SK-N-SH treated with all-trans-retinoic acid at 6 μM for 48 hours (cell line): Measurements from ENCODE around the gene PLEKHN1.

Experiments
- ATAC-seq: fragments of 200-7000 bp; cut with Tn5 transposase; 3 replicates; pipeline ENCODE4 v1.9.1; 2020; ENCODE audit warnings: mild to moderate bottlenecking, moderate library complexity
- ARNTL ChIP-seq: fragments of 450-650 bp; formaldehyde crosslinking; IDR thresholded peaks from 2 replicates; pipeline ENCODE4 v1.5.0; 2020; ENCODE audit warnings: low read depth, mild to moderate bottlenecking, moderate library complexity, borderline replicate concordance
- BACH2 ChIP-seq: fragments of 250-450 bp; sonication (Bioruptor Pico); IDR thresholded peaks from 2 replicates; pipeline ENCODE4 v1.9.0; 2021; ENCODE audit warnings: mild to moderate bottlenecking, borderline replicate concordance
- CSDC2 ChIP-seq: fragments of 250-450 bp; sonication (Bioruptor Pico); IDR thresholded peaks from 2 replicates; pipeline ENCODE4 v1.5.0; 2020; ENCODE audit warnings: mild to moderate bottlenecking, moderate library complexity
- ESRRG ChIP-seq: fragments of 250-450 bp; sonication (Bioruptor Pico); IDR thresholded peaks from 2 replicates; pipeline ENCODE4 v1.6.1; 2021; ENCODE audit warnings: mild to moderate bottlenecking
- GLIS3 ChIP-seq: fragments of 250-450 bp; sonication (Bioruptor Pico); IDR thresholded peaks from 2 replicates; pipeline ENCODE4 v1.5.0; 2020; ENCODE audit warnings: mild to moderate bottlenecking, moderate library complexity
- ISL1 ChIP-seq: fragments of 250-450 bp; sonication (Bioruptor Pico); IDR thresholded peaks from 2 replicates; pipeline ENCODE4 v2.1.2; 2022; ENCODE audit warnings: mild to moderate bottlenecking, moderate library complexity
- OSR1 ChIP-seq: fragments of 250-450 bp; sonication (Bioruptor Pico); IDR thresholded peaks from 2 replicates; pipeline ENCODE4 v1.8.0; 2022; ENCODE audit warnings: moderate library complexity, mild to moderate bottlenecking, inconsistent platforms
- PPARA ChIP-seq: fragments of 250-450 bp; sonication (Bioruptor Pico); IDR thresholded peaks from 2 replicates; pipeline ENCODE4 v1.5.0; 2020; ENCODE audit warnings: mild to moderate bottlenecking, borderline replicate concordance
- RARB ChIP-seq: fragments of 250-450 bp; sonication (Bioruptor Pico); IDR thresholded peaks from 2 replicates; pipeline ENCODE4 v1.8.0; 2021; ENCODE audit warnings: mild to moderate bottlenecking, moderate library complexity
- SNAI2 ChIP-seq: fragments of 250-450 bp; sonication (Bioruptor Pico); IDR thresholded peaks from 2 replicates; pipeline ENCODE4 v1.5.0; 2020; ENCODE audit warnings: mild to moderate bottlenecking, moderate library complexity
- TCF4 ChIP-seq: fragments of 250-450 bp; sonication (Bioruptor Pico); IDR thresholded peaks from 2 replicates; pipeline ENCODE4 v1.8.0; 2021; ENCODE audit warnings: mild to moderate bottlenecking, moderate library complexity, borderline replicate concordance
- TOX ChIP-seq: fragments of 250-450 bp; sonication (Bioruptor Pico); IDR thresholded peaks from 2 replicates; pipeline ENCODE4 v1.8.0; 2021; ENCODE audit warnings: mild to moderate bottlenecking, moderate library complexity, borderline replicate concordance
- ZFP30 ChIP-seq: fragments of 450-650 bp; formaldehyde crosslinking; IDR thresholded peaks from 2 replicates; pipeline ENCODE4 v1.5.0; 2022; ENCODE audit warnings: mild to moderate bottlenecking, moderate library complexity
- ZNF565 ChIP-seq: fragments of 450-650 bp; formaldehyde crosslinking; conservative IDR thresholded peaks from 2 replicates; pipeline ENCODE4 v1.5.0; 2020; ENCODE audit warnings: low read depth, mild to moderate bottlenecking, moderate library complexity
- ZNF8 ChIP-seq: fragments of 450-650 bp; formaldehyde crosslinking; IDR thresholded peaks from 2 replicates; pipeline ENCODE4 v1.5.0; 2020; ENCODE audit warnings: mild to moderate bottlenecking, moderate library complexity
- TF ChIP-seq, protein P1 (sequence below): fragments of 250-450 bp; sonication (Bioruptor Pico); IDR thresholded peaks from 2 replicates; pipeline ENCODE4 v1.8.0; 2020; ENCODE audit warnings: mild to moderate bottlenecking, moderate library complexity, borderline replicate concordance
- TF ChIP-seq, protein P2 (sequence below): fragments of 250-450 bp; sonication (Bioruptor Pico); IDR thresholded peaks from 2 replicates; pipeline ENCODE4 v1.5.0; 2020; ENCODE audit warnings: mild to moderate bottlenecking, moderate library complexity
- TF ChIP-seq, protein P3 (sequence below): fragments of 250-450 bp; sonication (Bioruptor Pico); IDR thresholded peaks from 2 replicates; pipeline ENCODE4 v1.5.1; 2020; ENCODE audit warnings: low read depth, mild to moderate bottlenecking, moderate library complexity
- TF ChIP-seq, protein P4 (sequence below): fragments of 250-450 bp; sonication (Bioruptor Pico); IDR thresholded peaks from 2 replicates; pipeline ENCODE4 v1.5.1; 2021; ENCODE audit warnings: mild to moderate bottlenecking, moderate library complexity

The PLEKHN1 gene

DNA sequence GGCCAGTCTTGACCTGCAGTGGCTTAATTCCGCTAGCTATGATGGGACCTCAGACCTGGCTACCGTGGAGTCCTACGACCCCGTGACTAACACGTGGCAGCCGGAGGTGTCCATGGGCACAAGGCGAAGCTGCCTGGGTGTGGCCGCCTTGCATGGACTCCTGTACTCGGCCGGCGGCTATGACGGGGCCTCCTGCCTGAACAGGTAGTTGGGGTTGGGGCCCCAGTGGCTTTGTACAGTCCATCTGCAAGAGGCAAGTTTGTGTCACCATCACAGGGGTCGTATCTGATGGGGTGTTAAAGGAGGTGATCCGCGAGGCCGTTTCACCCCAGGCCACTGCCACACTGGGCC is 3.0 kb upstream of the PLEKHN1 start:
- TF ChIP-seq ISL1 (no peak), ZNF8 (no peak), PPARA (CRISPR knock-in tag) (no peak), TOX (CRISPR knock-in tag) (no peak), SNAI2 (CRISPR knock-in tag) (no peak), ZNF565 (no peak), GLIS3 (CRISPR knock-in tag) (no peak)
- TF ChIP-seq, protein P1, sequence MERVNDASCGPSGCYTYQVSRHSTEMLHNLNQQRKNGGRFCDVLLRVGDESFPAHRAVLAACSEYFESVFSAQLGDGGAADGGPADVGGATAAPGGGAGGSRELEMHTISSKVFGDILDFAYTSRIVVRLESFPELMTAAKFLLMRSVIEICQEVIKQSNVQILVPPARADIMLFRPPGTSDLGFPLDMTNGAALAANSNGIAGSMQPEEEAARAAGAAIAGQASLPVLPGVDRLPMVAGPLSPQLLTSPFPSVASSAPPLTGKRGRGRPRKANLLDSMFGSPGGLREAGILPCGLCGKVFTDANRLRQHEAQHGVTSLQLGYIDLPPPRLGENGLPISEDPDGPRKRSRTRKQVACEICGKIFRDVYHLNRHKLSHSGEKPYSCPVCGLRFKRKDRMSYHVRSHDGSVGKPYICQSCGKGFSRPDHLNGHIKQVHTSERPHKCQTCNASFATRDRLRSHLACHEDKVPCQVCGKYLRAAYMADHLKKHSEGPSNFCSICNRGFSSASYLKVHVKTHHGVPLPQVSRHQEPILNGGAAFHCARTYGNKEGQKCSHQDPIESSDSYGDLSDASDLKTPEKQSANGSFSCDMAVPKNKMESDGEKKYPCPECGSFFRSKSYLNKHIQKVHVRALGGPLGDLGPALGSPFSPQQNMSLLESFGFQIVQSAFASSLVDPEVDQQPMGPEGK = no peak
- no peak for ATAC-seq

DNA sequence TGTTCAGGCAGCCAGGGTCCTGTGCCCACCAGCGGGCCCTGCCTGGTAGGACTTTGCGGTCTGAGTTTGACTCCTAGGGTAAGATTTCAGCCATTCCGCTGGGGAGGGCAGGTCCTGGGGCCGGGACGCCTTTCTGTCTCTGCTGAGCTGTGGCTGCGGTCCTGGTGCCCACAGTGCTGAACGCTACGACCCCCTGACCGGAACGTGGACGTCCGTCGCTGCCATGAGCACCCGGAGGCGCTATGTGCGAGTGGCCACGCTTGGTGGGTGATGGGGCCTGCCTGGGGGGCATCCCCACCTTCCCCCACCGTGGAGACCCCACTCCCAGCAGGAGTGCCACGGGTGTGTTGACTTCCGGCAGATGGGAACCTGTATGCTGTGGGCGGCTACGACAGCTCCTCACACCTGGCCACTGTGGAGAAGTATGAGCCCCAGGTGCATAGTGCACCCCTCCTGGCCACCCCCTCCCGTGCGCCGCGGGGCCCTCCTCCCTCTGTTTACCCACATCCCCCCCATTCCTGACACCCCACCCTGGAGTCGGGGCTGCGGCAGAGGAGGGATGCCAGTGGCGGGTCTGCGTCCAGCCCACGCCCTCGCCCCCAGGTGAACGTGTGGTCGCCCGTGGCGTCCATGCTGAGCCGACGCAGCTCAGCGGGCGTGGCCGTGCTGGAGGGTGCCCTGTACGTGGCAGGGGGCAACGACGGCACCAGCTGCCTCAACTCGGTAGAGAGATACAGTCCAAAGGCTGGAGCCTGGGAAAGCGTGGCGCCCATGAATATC is 2.3 kb upstream of the PLEKHN1 start:
- no peak for TF ChIP-seq ISL1
- TF ChIP-seq, protein P2, sequence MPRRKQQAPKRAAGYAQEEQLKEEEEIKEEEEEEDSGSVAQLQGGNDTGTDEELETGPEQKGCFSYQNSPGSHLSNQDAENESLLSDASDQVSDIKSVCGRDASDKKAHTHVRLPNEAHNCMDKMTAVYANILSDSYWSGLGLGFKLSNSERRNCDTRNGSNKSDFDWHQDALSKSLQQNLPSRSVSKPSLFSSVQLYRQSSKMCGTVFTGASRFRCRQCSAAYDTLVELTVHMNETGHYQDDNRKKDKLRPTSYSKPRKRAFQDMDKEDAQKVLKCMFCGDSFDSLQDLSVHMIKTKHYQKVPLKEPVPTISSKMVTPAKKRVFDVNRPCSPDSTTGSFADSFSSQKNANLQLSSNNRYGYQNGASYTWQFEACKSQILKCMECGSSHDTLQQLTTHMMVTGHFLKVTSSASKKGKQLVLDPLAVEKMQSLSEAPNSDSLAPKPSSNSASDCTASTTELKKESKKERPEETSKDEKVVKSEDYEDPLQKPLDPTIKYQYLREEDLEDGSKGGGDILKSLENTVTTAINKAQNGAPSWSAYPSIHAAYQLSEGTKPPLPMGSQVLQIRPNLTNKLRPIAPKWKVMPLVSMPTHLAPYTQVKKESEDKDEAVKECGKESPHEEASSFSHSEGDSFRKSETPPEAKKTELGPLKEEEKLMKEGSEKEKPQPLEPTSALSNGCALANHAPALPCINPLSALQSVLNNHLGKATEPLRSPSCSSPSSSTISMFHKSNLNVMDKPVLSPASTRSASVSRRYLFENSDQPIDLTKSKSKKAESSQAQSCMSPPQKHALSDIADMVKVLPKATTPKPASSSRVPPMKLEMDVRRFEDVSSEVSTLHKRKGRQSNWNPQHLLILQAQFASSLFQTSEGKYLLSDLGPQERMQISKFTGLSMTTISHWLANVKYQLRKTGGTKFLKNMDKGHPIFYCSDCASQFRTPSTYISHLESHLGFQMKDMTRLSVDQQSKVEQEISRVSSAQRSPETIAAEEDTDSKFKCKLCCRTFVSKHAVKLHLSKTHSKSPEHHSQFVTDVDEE (CRISPR knock-in tag) = no peak
- TF ChIP-seq ZNF8 = no peak
- no peak for TF ChIP-seq ZNF565
- no peak for TF ChIP-seq RARB (CRISPR knock-in tag)
- TF ChIP-seq CSDC2 (CRISPR knock-in tag) = no peak
- no peak for TF ChIP-seq ARNTL (CRISPR knock-in tag)
- TF ChIP-seq ZFP30 (CRISPR knock-in tag) = no peak
- no peak for TF ChIP-seq GLIS3 (CRISPR knock-in tag)
- TF ChIP-seq, protein P3, sequence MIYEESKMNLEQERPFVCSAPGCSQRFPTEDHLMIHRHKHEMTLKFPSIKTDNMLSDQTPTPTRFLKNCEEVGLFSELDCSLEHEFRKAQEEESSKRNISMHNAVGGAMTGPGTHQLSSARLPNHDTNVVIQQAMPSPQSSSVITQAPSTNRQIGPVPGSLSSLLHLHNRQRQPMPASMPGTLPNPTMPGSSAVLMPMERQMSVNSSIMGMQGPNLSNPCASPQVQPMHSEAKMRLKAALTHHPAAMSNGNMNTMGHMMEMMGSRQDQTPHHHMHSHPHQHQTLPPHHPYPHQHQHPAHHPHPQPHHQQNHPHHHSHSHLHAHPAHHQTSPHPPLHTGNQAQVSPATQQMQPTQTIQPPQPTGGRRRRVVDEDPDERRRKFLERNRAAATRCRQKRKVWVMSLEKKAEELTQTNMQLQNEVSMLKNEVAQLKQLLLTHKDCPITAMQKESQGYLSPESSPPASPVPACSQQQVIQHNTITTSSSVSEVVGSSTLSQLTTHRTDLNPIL (CRISPR knock-in tag) = no peak
- TF ChIP-seq, protein P1 = no peak
- TF ChIP-seq PPARA (CRISPR knock-in tag) = no peak
- TF ChIP-seq, all 23 proteins: peak for 0

DNA sequence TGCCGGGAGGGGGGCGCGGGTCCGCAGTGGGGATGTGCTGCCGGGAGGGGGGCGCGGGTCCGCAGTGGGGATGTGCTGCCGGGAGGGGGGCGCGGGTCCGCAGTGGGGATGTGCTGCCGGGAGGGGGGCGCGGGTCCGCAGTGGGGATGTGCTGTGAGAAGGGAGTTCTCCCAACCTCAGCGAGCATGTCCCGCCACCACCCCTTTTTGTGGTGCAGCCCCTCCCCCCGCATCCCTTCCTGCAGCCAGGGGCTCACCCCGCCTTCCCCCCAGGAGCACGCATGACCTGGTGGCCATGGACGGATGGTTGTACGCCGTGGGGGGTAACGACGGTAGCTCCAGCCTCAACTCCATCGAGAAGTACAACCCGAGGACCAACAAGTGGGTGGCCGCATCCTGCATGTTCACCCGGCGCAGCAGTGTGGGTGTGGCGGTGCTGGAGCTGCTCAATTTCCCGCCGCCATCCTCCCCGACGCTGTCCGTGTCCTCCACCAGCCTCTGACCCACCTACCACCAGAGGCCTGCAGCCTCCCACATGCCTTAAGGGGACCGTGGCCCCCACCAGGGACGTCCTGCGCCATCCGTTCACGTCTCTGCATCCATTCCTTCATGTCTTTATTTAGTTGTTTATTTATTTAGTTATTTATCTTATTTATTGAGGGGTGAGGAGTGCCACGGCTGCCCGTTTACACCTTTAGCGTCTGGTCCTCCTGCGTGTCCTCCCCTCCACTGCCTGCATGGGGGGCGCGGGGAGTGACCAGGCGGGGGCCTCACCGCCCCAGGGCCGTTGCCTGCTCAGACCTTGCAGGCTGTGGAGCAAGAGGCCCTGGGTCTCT is 1.4 kb upstream of the PLEKHN1 start:
- TF ChIP-seq, protein P3 (CRISPR knock-in tag) = no peak
- TF ChIP-seq BACH2 (CRISPR knock-in tag) (no peak), ISL1 (no peak), CSDC2 (CRISPR knock-in tag) (no peak), OSR1 (CRISPR knock-in tag) (no peak), ESRRG (no peak), SNAI2 (CRISPR knock-in tag) (no peak), TCF4 (CRISPR knock-in tag) (no peak)
- TF ChIP-seq, protein P1 = no peak
- TF ChIP-seq, protein P4, sequence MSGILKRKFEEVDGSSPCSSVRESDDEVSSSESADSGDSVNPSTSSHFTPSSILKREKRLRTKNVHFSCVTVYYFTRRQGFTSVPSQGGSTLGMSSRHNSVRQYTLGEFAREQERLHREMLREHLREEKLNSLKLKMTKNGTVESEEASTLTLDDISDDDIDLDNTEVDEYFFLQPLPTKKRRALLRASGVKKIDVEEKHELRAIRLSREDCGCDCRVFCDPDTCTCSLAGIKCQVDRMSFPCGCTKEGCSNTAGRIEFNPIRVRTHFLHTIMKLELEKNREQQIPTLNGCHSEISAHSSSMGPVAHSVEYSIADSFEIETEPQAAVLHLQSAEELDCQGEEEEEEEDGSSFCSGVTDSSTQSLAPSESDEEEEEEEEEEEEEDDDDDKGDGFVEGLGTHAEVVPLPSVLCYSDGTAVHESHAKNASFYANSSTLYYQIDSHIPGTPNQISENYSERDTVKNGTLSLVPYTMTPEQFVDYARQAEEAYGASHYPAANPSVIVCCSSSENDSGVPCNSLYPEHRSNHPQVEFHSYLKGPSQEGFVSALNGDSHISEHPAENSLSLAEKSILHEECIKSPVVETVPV (CRISPR knock-in tag) = no peak
- ATAC-seq = no peak

More for the DNA sequence above, 2.3 kb upstream of the PLEKHN1 start:
- no peak for ATAC-seq
